Smooth muscle cell (in vitro differentiated cells): ENCODE data around the gene RNU1-1. TPM values are rescaled to one million over a fixed set of nuclear protein-coding genes. Genes with fewer than 3 reads are reported as not detected.
"Not testable (repeated sequence)": the region's sequence is repeated elsewhere in the genome, so short reads cannot be mapped to it uniquely, and the experiment has no call there.

Experiments used
- DNase-seq: peaks from one replicate; lab custom pipeline; 2025; ENCODE audit not compliant: unreplicated experiment; lab: John Stamatoyannopoulos, UW
- H2AFZ ChIP-seq: fragments of 200-600 bp; sonication (generic); 2 replicates; pipeline ENCODE4 v1.6.0; 2016; ENCODE audit warnings: antibody characterized with exemption, low read depth, mild to moderate bottlenecking
- H3F3A ChIP-seq: fragments of 200-600 bp; sonication (generic); 2 replicates; pipeline ENCODE4 v1.6.0; 2017; ENCODE audit warnings: antibody characterized with exemption, low read depth
- H3K27ac ChIP-seq: fragments of 200-600 bp; sonication (generic); 2 replicates; pipeline ENCODE4 v1.5.1; 2016; ENCODE audit warnings: low read depth, mild to moderate bottlenecking
- H3K27me3 ChIP-seq: fragments of 200-600 bp; sonication (generic); 2 replicates; pipeline ENCODE4 v1.6.1; 2016; ENCODE audit warnings: low read depth, mild to moderate bottlenecking
- H3K36me3 ChIP-seq: fragments of 200-600 bp; sonication (generic); 2 replicates; pipeline ENCODE4 v1.5.1; 2016; ENCODE audit warnings: low read depth
- H3K4me1 ChIP-seq: fragments of 200-600 bp; sonication (generic); 2 replicates; pipeline ENCODE4 v1.5.1; 2016; ENCODE audit warnings: low read depth
- H3K4me2 ChIP-seq: fragments of 200-600 bp; sonication (generic); 2 replicates; pipeline ENCODE4 v1.6.0; 2016; ENCODE audit warnings: mild to moderate bottlenecking
- H3K4me3 ChIP-seq: fragments of 200-600 bp; sonication (generic); 2 replicates; pipeline ENCODE4 v1.5.1; 2016; ENCODE audit warnings: mild to moderate bottlenecking
- H3K79me2 ChIP-seq: fragments of 200-600 bp; sonication (generic); 2 replicates; pipeline ENCODE4 v1.6.0; 2016; ENCODE audit warnings: low read depth, mild to moderate bottlenecking
- H3K9ac ChIP-seq: fragments of 200-600 bp; sonication (generic); 2 replicates; pipeline ENCODE4 v1.6.0; 2016; ENCODE audit warnings: low read depth
- H3K9me3 ChIP-seq: fragments of 200-600 bp; sonication (generic); replicated peaks from 2 replicates; pipeline ENCODE4 v1.5.1; 2016; ENCODE audit warnings: low read depth
- H4K20me1 ChIP-seq: fragments of 200-600 bp; sonication (generic); 2 replicates; pipeline ENCODE4 v1.6.0; 2016; ENCODE audit warnings: low read depth
- CTCF ChIP-seq: fragments of 200-600 bp; sonication (generic); IDR thresholded peaks from 2 replicates; pipeline ENCODE4 v1.5.1; 2017; ENCODE audit warnings: borderline replicate concordance, mild to moderate bottlenecking, antibody characterized with exemption; ENCODE audit not compliant: insufficient read depth, poor library complexity, severe bottlenecking
- WGBS: methylation state at CpG from one replicate; pipeline ENCODE4 v1.1.7; 2016; ENCODE audit warnings: low lambda C conversion rate; 5-methylcytosine and 5-hydroxymethylcytosine counted together
- polyA plus RNA-seq: library from polyadenylated mRNA; unstranded; fragments of >200 nt; fragmentation: Nextera tagmentation; extraction: Ambion mirVana; gene quantifications from 2 replicates; pipeline ENCODE4 v1.2.1, GENCODE V29; 2016
- total RNA-seq: library from RNA; depleted of rRNA; stranded (reverse); fragments of >200 nt; gene quantifications from 2 replicates; pipeline ENCODE4 v1.2.3, GENCODE V29; 2014

RNU1-1 gene
- total and polyA plus RNA-seq, 2 experiments from 2014 or later: under 0.01 to 4.2 TPM

- Histone ChIP-seq H2AFZ (peak overlapping the region; percentile 77), H3K9me3 (no peaks in the 10 kb centered on the region), H3K27ac (no peak overlapping the region), H3K27me3 (no peaks in the 10 kb centered on the region), H3K9ac (peak overlapping the region; percentile 39), H3K4me3 (peak overlapping the region; percentile 68), H3K4me2 (peak overlapping the region; percentile 90), H3K79me2 (no peaks in the 10 kb centered on the region), H3K36me3 (no peaks in the 10 kb centered on the region), H4K20me1 (no peaks in the 10 kb centered on the region), H3K4me1 (peaks cover 7% of the 10 kb centered on the region), H3F3A (no peaks in the 10 kb centered on the region)
- peak; percentile 75 for DNase-seq
- no peak for TF ChIP-seq CTCF
- WGBS: under 1% methylated on average over 78 of the region's 108 CpGs
Observed at GRCh38 chr1:16498573-16499413, 15.3 kb downstream of the RNU1-1 start.

- H3F3A ChIP-seq, H3K9me3 ChIP-seq, H3K27ac ChIP-seq, H3K4me1 ChIP-seq, H3K36me3 ChIP-seq, H3K79me2 ChIP-seq, H2AFZ ChIP-seq, H4K20me1 ChIP-seq, H3K27me3 ChIP-seq, DNase-seq: not testable (repeated sequence)
- Histone ChIP-seq H3K4me2 (peak overlapping the region; percentile 90), H3K9ac (peak overlapping the region; percentile 39), H3K4me3 (peak overlapping the region; percentile 68)
- WGBS: 36% methylated on average over 10 of the region's 10 CpGs
Observed at GRCh38 chr1:16498047-16498446, 16.0 kb downstream of the RNU1-1 start.

- H3K27me3 ChIP-seq, H3K4me1 ChIP-seq: not testable (repeated sequence)
Observed at GRCh38 chr1:16497474-16497904, 16.6 kb downstream of the RNU1-1 start.

GRCh38 chr1:16493731-16494130 is 20.4 kb downstream of the RNU1-1 start:
- H3K27me3 ChIP-seq, H3K79me2 ChIP-seq, H3K9ac ChIP-seq, H3K36me3 ChIP-seq, H2AFZ ChIP-seq, H3K4me3 ChIP-seq, H3K4me1 ChIP-seq, H3F3A ChIP-seq, DNase-seq, H3K9me3 ChIP-seq, H3K4me2 ChIP-seq, H3K27ac ChIP-seq: not testable (repeated sequence)
- H4K20me1 ChIP-seq: peaks cover 10% of the 10 kb centered on the region
- 93% methylated on average over 9 of the region's 9 CpGs for WGBS

More at GRCh38 chr1:16497474-16497904, 16.6 kb downstream of the RNU1-1 start:
- not testable (repeated sequence) for H2AFZ ChIP-seq, DNase-seq, H3K4me3 ChIP-seq, H3K9ac ChIP-seq, H3K36me3 ChIP-seq, H3K27ac ChIP-seq, H3K9me3 ChIP-seq, H3F3A ChIP-seq, H3K79me2 ChIP-seq
- WGBS: 91% methylated on average over 5 of the region's 5 CpGs
- peaks cover 10% of the 10 kb centered on the region for H4K20me1 ChIP-seq
- peak overlapping the region; percentile 90 for H3K4me2 ChIP-seq

GRCh38 chr1:16492937-16493336 is 21.1 kb downstream of the RNU1-1 start:
- H3K4me3 ChIP-seq, H3K4me2 ChIP-seq, H3K79me2 ChIP-seq, H3K27ac ChIP-seq, DNase-seq, H3F3A ChIP-seq, H3K4me1 ChIP-seq, H3K27me3 ChIP-seq, H3K36me3 ChIP-seq, H3K9ac ChIP-seq, H2AFZ ChIP-seq, H3K9me3 ChIP-seq: not testable (repeated sequence)
- H4K20me1 ChIP-seq: peaks cover 10% of the 10 kb centered on the region
- 93% methylated on average over 7 of the region's 7 CpGs for WGBS
